GM23338 (cell line): ENCODE measurements around the gene NIN. TPM values are rescaled to one million over a fixed set of nuclear protein-coding genes. Genes with fewer than 3 reads are reported as not detected.

Experiments
- ATAC-seq: fragments of 200-7000 bp; cut with Tn5 transposase; 3 replicates; pipeline ENCODE4 v1.9.1; 2020
- DNase-seq: peaks from one replicate; pipeline ENCODE4 v3.0.0-alpha.2; 2015; ENCODE audit warnings: low spot score
- H2AFZ ChIP-seq: fragments of 200-600 bp; sonication (generic); 2 replicates; pipeline ENCODE4 v1.8.0; 2016; ENCODE audit warnings: antibody characterized with exemption, mild to moderate bottlenecking, moderate library complexity
- H3F3A ChIP-seq: fragments of 200-600 bp; sonication (generic); replicated peaks from 2 replicates; pipeline ENCODE4 v1.8.0; 2017; ENCODE audit warnings: antibody characterized with exemption, mixed run types, low read depth
- H3K27ac ChIP-seq: fragments of 200-600 bp; sonication (generic); 2 replicates; pipeline ENCODE4 v1.6.1; 2016; ENCODE audit warnings: low read depth
- H3K27me3 ChIP-seq: fragments of 200-600 bp; sonication (generic); 2 replicates; pipeline ENCODE4 v1.8.0; 2016; ENCODE audit warnings: mild to moderate bottlenecking, mixed run types, moderate library complexity; ENCODE audit not compliant: insufficient read depth
- H3K36me3 ChIP-seq: fragments of 200-600 bp; sonication (generic); 2 replicates; pipeline ENCODE4 v1.8.0; 2016; ENCODE audit warnings: mild to moderate bottlenecking; ENCODE audit not compliant: insufficient read depth
- H3K4me1 ChIP-seq: fragments of 200-600 bp; sonication (generic); 2 replicates; pipeline ENCODE4 v1.8.0; 2016; ENCODE audit warnings: mild to moderate bottlenecking, moderate library complexity; ENCODE audit not compliant: insufficient read depth
- H3K4me2 ChIP-seq: fragments of 200-600 bp; sonication (generic); 2 replicates; pipeline ENCODE4 v1.7.1; 2017; ENCODE audit warnings: mixed run types
- H3K4me3 ChIP-seq: fragments of 200-600 bp; sonication (generic); 2 replicates; pipeline ENCODE4 v1.6.1; 2016; ENCODE audit warnings: mixed run types
- H3K79me2 ChIP-seq: fragments of 200-600 bp; sonication (generic); replicated peaks from 2 replicates; pipeline ENCODE4 v1.8.0; 2017; ENCODE audit warnings: mild to moderate bottlenecking; ENCODE audit not compliant: insufficient read depth
- H3K9me2 ChIP-seq: fragments of 200-600 bp; sonication (generic); 2 replicates; pipeline ENCODE4 v1.8.0; 2017; ENCODE audit not compliant: insufficient read depth
- H4K20me1 ChIP-seq: fragments of 200-600 bp; sonication (generic); replicated peaks from 2 replicates; pipeline ENCODE4 v1.8.0; 2017; ENCODE audit warnings: mild to moderate bottlenecking; ENCODE audit not compliant: insufficient read depth
- H3K27ac Mint-ChIP-seq: 2 replicates; pipeline ENCODE4 v1.8.0; 2020; ENCODE audit warnings: inconsistent platforms, mild to moderate bottlenecking, moderate library complexity, mixed read lengths
- H3K27me3 Mint-ChIP-seq: 3 replicates; pipeline ENCODE4 v1.8.0; 2022; ENCODE audit warnings: low read depth, mild to moderate bottlenecking, moderate library complexity, mixed read lengths, inconsistent platforms; ENCODE audit not compliant: insufficient read depth, poor library complexity
- H3K36me3 Mint-ChIP-seq: 3 replicates; pipeline ENCODE4 v1.8.0; 2021; ENCODE audit warnings: low read depth, mild to moderate bottlenecking, inconsistent platforms, moderate library complexity, mixed read lengths
- H3K4me1 Mint-ChIP-seq: 3 replicates; pipeline ENCODE4 v1.8.0; 2020; ENCODE audit warnings: mild to moderate bottlenecking, inconsistent platforms, mixed read lengths
- H3K4me3 Mint-ChIP-seq: 3 replicates; pipeline ENCODE4 v1.8.0; 2021; ENCODE audit warnings: moderate library complexity, mild to moderate bottlenecking, inconsistent platforms, mixed read lengths
- H3K9me3 Mint-ChIP-seq: 3 replicates; pipeline ENCODE4 v1.8.0; 2020; ENCODE audit warnings: moderate library complexity, mild to moderate bottlenecking, inconsistent platforms, mixed read lengths
- CREB1 ChIP-seq: fragments of 250-450 bp; sonication (Bioruptor Pico); IDR thresholded peaks from 2 replicates; pipeline ENCODE4 v1.5.0; 2020; ENCODE audit warnings: low read depth, mild to moderate bottlenecking, moderate library complexity
- NANOG ChIP-seq: IDR thresholded peaks from 2 replicates; pipeline ENCODE4 v1.6.1; 2016; ENCODE audit warnings: antibody characterized with exemption, borderline replicate concordance
- POLR2AphosphoS5 ChIP-seq: IDR thresholded peaks from 2 replicates; pipeline ENCODE4 v1.6.1; 2016; ENCODE audit warnings: antibody characterized with exemption, low read depth
- polyA plus RNA-seq: library from polyadenylated mRNA; unstranded; fragments of >200 nt; fragmentation: Nextera tagmentation; extraction: Ambion mirVana; gene quantifications from 2 replicates; pipeline ENCODE4 v1.2.1, GENCODE V29; 2016
- total RNA-seq: library from RNA; depleted of rRNA; stranded (reverse); fragments of >200 nt; shearing (Covaris generic); gene quantifications from 2 replicates; pipeline ENCODE4 v1.2.3, GENCODE V29; 2014
- TF ChIP-seq, protein P1 (sequence below): fragments of 250-450 bp; sonication (Bioruptor Pico); IDR thresholded peaks from 2 replicates; pipeline ENCODE4 v1.5.0; 2020; ENCODE audit warnings: mild to moderate bottlenecking, moderate library complexity

Gene NIN
- total and polyA plus RNA-seq, 2 experiments from 2014 or later, result 7.4 to 17.4 TPM

GRCh38 chr14:50762001-50762930, 68.7 kb downstream of the NIN start (continued):
- TF ChIP-seq, protein P1, sequence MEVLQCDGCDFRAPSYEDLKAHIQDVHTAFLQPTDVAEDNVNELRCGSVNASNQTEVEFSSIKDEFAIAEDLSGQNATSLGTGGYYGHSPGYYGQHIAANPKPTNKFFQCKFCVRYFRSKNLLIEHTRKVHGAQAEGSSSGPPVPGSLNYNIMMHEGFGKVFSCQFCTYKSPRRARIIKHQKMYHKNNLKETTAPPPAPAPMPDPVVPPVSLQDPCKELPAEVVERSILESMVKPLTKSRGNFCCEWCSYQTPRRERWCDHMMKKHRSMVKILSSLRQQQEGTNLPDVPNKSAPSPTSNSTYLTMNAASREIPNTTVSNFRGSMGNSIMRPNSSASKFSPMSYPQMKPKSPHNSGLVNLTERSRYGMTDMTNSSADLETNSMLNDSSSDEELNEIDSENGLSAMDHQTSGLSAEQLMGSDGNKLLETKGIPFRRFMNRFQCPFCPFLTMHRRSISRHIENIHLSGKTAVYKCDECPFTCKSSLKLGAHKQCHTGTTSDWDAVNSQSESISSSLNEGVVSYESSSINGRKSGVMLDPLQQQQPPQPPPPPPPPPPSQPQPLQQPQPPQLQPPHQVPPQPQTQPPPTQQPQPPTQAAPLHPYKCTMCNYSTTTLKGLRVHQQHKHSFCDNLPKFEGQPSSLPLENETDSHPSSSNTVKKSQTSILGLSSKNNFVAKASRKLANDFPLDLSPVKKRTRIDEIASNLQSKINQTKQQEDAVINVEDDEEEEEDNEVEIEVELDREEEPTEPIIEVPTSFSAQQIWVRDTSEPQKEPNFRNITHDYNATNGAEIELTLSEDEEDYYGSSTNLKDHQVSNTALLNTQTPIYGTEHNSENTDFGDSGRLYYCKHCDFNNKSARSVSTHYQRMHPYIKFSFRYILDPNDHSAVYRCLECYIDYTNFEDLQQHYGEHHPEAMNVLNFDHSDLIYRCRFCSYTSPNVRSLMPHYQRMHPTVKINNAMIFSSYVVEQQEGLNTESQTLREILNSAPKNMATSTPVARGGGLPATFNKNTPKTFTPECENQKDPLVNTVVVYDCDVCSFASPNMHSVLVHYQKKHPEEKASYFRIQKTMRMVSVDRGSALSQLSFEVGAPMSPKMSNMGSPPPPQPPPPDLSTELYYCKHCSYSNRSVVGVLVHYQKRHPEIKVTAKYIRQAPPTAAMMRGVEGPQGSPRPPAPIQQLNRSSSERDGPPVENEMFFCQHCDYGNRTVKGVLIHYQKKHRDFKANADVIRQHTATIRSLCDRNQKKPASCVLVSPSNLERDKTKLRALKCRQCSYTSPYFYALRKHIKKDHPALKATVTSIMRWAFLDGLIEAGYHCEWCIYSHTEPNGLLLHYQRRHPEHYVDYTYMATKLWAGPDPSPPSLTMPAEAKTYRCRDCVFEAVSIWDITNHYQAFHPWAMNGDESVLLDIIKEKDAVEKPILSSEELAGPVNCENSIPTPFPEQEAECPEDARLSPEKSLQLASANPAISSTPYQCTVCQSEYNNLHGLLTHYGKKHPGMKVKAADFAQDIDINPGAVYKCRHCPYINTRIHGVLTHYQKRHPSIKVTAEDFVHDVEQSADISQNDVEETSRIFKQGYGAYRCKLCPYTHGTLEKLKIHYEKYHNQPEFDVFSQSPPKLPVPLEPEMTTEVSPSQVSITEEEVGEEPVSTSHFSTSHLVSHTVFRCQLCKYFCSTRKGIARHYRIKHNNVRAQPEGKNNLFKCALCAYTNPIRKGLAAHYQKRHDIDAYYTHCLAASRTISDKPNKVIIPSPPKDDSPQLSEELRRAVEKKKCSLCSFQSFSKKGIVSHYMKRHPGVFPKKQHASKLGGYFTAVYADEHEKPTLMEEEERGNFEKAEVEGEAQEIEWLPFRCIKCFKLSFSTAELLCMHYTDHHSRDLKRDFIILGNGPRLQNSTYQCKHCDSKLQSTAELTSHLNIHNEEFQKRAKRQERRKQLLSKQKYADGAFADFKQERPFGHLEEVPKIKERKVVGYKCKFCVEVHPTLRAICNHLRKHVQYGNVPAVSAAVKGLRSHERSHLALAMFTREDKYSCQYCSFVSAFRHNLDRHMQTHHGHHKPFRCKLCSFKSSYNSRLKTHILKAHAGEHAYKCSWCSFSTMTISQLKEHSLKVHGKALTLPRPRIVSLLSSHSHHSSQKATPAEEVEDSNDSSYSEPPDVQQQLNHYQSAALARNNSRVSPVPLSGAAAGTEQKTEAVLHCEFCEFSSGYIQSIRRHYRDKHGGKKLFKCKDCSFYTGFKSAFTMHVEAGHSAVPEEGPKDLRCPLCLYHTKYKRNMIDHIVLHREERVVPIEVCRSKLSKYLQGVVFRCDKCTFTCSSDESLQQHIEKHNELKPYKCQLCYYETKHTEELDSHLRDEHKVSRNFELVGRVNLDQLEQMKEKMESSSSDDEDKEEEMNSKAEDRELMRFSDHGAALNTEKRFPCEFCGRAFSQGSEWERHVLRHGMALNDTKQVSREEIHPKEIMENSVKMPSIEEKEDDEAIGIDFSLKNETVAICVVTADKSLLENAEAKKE (CRISPR knock-in tag), result no peak
- TF ChIP-seq POLR2AphosphoS5, result no peak
- TF ChIP-seq NANOG, result no peak

GRCh38 chr14:50759800-50760543, 71.0 kb downstream of the NIN start:
- Mint-ChIP-seq H3K27me3 (peaks cover 2% of the 10 kb centered on the region), H3K4me1 (no peaks in the 10 kb centered on the region), H3K36me3 (peaks cover 30% of the 10 kb centered on the region), H3K4me3 (no peak overlapping the region), H3K27ac (no peak overlapping the region), H3K9me3 (no peaks in the 10 kb centered on the region)
- H3K36me3 ChIP-seq, result peaks cover 8% of the 10 kb centered on the region; the same call in 1 of the 2 replicates
- H3K27me3 ChIP-seq, result no peaks in the 10 kb centered on the region
- TF ChIP-seq CREB1 (CRISPR knock-in tag), result no peak
- DNase-seq (no peak), ATAC-seq (no peak)
- no peak overlapping the region for H2AFZ ChIP-seq
- no peaks in the 10 kb centered on the region for H3F3A ChIP-seq
- H3K79me2 ChIP-seq, result no peaks in the 10 kb centered on the region
- no peak overlapping the region for H3K27ac ChIP-seq
- H4K20me1 ChIP-seq, result no peaks in the 10 kb centered on the region
- H3K4me1 ChIP-seq, result no peaks in the 10 kb centered on the region
- no peak overlapping the region for H3K4me3 ChIP-seq
- H3K4me2 ChIP-seq, result no peak overlapping the region
- no peaks in the 10 kb centered on the region for H3K9me2 ChIP-seq
